Activated CD4-positive, alpha-beta memory T cell treated with anti-CD3 and anti-CD28 coated beads for 36 hours (primary cell): ENCODE measurements around the gene THAP9. TPM values are rescaled to one million over a fixed set of nuclear protein-coding genes. Genes with fewer than 3 reads are reported as not detected.

Experiments used
- CTCF ChIA-PET: fragments of 350-600 bp; sonication (Branson Sonifier 250); formaldehyde crosslinking; loops from one replicate; lab custom pipeline; 2021; ENCODE audit warnings: antibody characterized with exemption, inconsistent platforms; lab: Charles Lee
- POLR2A ChIA-PET: fragments of 350-600 bp; sonication (Branson Sonifier 250); formaldehyde crosslinking; loops from one replicate; lab custom pipeline; 2021; ENCODE audit warnings: antibody characterized with exemption; lab: Charles Lee
- DNase-seq: peaks from one replicate; pipeline ENCODE4 v3.0.0-alpha.2; 2020
- H3K27ac Mint-ChIP-seq: one replicate; pipeline ENCODE4 v1.8.0; 2021; ENCODE audit warnings: mixed read lengths
- H3K27me3 Mint-ChIP-seq: one replicate; pipeline ENCODE4 v1.8.0; 2021; ENCODE audit warnings: mixed read lengths
- H3K36me3 Mint-ChIP-seq: one replicate; pipeline ENCODE4 v1.8.0; 2021; ENCODE audit warnings: mixed read lengths
- H3K4me1 Mint-ChIP-seq: one replicate; pipeline ENCODE4 v1.8.0; 2021; ENCODE audit warnings: low read depth, mixed read lengths
- H3K4me3 Mint-ChIP-seq: one replicate; pipeline ENCODE4 v1.8.0; 2021; ENCODE audit warnings: mild to moderate bottlenecking, mixed read lengths
- H3K9me3 Mint-ChIP-seq: one replicate; pipeline ENCODE4 v1.8.0; 2021; ENCODE audit warnings: mixed read lengths
- intact Hi-C: fragments of 100-400 bp; cut with micrococcal nuclease; formaldehyde crosslinking; loops from one replicate; pipeline ENCODE4 v1.15.1; 2023
- total RNA-seq, 2 experiments: library from RNA; stranded (reverse); gene quantifications; one replicate each; pipeline ENCODE4 v1.2.3, GENCODE V29; 2021

Gene THAP9
- total RNA-seq, 2 experiments from 2014 or later: 2.3 to 2.4 TPM

DNA sequence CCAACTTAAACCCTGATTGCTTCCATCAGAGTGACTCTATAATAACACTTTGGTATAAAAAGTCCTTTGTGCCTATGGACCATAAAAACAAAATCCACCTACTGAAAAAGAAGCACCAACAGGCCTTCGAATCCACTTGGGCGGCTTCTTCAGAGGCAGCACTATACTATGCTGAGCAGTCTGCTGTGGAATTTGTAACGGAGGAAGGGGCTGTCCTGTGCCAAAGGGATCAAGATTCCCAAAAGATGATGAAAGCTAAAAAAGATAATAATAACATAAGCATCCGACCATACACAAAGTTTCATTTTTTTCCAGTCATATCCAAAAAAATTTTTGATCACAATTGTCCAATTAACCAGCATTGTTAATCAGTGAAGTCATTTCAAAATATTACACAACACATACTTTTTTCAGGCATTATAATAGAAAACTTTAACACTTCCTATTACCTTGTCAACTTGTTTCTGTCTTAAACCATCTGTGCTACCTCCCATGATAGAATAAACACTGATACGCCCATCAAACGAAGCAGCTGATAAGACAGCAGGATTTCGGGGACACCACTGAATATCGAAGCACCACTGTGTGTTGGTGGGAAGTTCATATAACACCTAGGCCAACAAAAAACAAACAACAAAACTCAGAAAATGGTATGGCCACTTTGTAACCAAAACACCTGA is 33.7 kb upstream of the THAP9 start:
- ChIA-PET POLR2A (no interaction called here), CTCF (interaction anchor here (0.6 kb wide), 1 partner anchor 400 kb away, joined by 3 read pairs; no protein-coding TSS in a partner anchor)
- Mint-ChIP-seq H3K36me3 (peaks cover 49% of the 10 kb centered on the region), H3K27me3 (no peaks in the 10 kb centered on the region), H3K4me3 (no peak overlapping the region), H3K27ac (peak overlapping the region; percentile 54), H3K4me1 (peaks cover 25% of the 10 kb centered on the region), H3K9me3 (no peaks in the 10 kb centered on the region)
- no peak for DNase-seq
- intact Hi-C loops: loop anchor here (10.0 kb wide), 1 partner anchor 492 kb away; the partner anchor contains the start of gene HNRNPD

DNA sequence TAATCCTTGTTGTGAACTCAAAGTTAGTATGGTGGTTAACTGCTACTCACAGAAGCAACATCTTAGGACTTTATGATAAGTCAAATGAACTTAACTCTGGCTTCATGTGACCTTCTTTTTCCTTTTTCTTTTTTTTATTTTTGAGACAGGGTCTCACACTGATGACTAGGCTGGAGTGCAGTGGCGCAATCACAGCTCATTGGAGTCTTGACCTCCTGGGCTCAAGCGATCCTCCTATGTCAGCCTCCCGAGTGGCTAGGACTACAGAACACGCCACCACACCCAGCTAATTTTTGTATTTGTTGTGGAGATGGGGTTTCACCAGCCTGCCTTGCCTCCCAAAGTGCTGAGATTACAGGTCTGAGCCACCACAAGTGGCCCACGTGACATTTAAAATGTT is 32.0 kb upstream of the THAP9 start:
- DNase-seq: no peak
- H3K27ac Mint-ChIP-seq: no peak overlapping the region
- ChIA-PET CTCF (no interaction called here), POLR2A (no interaction called here)
- H3K36me3 Mint-ChIP-seq: peaks cover 43% of the 10 kb centered on the region
- peaks cover 25% of the 10 kb centered on the region for H3K4me1 Mint-ChIP-seq
- H3K27me3 Mint-ChIP-seq: no peaks in the 10 kb centered on the region
- H3K9me3 Mint-ChIP-seq: no peaks in the 10 kb centered on the region
- intact Hi-C loops: loop anchor here (10.0 kb wide), 1 partner anchor 494 kb away; the partner anchor contains the start of gene HNRNPD
- H3K4me3 Mint-ChIP-seq: no peak overlapping the region

DNA sequence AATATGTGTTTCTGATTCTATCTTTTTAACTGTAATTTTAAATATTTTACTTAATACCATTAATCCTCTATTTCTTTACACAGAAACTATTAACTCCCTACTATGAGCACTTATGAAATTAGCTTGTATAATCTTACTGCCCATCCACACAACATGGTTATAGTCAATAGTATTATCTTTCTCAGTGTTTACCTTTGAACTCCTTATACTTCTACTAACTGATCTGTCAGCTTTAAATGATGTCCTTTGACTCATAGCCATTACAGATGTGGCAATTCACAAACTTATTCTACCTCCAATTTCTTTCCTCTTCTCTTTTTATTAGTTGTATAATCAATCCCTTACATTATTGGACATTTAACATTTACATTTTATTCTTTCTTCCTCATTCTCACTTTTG is 15.1 kb upstream of the THAP9 start:
- Mint-ChIP-seq H3K36me3 (peaks cover 6% of the 10 kb centered on the region), H3K27me3 (no peaks in the 10 kb centered on the region), H3K4me3 (no peak overlapping the region), H3K9me3 (no peaks in the 10 kb centered on the region), H3K4me1 (peaks cover 39% of the 10 kb centered on the region), H3K27ac (no peak overlapping the region)
- intact Hi-C loops: no loop called here
- CTCF ChIA-PET: interaction anchor here (0.8 to 1.5 kb wide), 2 partner anchors 14 to 382 kb away, joined by 4 to 5 read pairs; no protein-coding TSS in a partner anchor
- POLR2A ChIA-PET: interaction anchor here (0.7 to 1.0 kb wide), 2 partner anchors 73 to 388 kb away, joined by 3 read pairs; no protein-coding TSS in a partner anchor
- no peak for DNase-seq

DNA sequence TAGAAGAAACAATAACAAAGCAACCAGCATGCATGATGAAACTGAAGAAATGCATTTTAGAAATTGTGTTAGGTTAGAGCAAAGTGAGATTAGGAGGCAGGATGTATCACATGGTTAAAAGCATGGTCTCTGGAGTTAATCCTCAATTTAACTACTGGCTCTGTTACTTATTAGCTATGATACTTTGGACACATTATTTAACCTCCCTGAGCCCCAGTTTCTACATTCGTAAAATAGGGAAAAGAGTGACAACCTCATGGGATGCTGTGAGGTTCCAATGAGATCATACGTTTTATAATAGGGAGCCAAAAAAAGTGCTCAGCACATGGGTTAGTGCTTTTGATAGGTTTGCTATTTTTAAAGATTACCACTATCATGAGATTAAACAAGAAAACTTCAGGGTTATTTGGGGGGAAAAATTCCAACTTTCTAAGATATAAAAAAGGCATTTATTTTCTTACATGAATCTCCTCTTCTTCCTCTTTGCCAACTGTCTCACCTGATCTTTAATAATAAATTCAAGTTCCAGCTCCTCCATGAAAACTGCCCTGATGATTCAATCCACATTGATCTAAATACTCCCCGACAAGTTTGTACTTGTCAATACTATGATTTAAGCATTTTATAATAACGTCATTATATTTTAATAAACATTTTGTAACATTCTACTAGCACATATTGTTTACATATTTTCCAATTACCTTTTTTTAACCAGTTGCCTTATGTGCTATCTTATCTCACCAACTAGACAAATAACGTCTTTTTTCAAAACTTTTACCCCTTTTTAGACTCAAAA is 14.2 kb upstream of the THAP9 start:
- ChIA-PET CTCF (interaction anchor here (0.6 to 1.5 kb wide), 4 partner anchors 10 to 34 kb away, joined by 3 to 5 read pairs (median 4); no protein-coding TSS in a partner anchor), POLR2A (no interaction called here)
- peaks cover 39% of the 10 kb centered on the region for H3K4me1 Mint-ChIP-seq
- H3K27ac Mint-ChIP-seq: no peak overlapping the region
- no peaks in the 10 kb centered on the region for H3K9me3 Mint-ChIP-seq
- H3K27me3 Mint-ChIP-seq: no peaks in the 10 kb centered on the region
- no peak overlapping the region for H3K4me3 Mint-ChIP-seq
- DNase-seq: no peak
- peaks cover 9% of the 10 kb centered on the region for H3K36me3 Mint-ChIP-seq
- intact Hi-C loops: no loop called here

DNA sequence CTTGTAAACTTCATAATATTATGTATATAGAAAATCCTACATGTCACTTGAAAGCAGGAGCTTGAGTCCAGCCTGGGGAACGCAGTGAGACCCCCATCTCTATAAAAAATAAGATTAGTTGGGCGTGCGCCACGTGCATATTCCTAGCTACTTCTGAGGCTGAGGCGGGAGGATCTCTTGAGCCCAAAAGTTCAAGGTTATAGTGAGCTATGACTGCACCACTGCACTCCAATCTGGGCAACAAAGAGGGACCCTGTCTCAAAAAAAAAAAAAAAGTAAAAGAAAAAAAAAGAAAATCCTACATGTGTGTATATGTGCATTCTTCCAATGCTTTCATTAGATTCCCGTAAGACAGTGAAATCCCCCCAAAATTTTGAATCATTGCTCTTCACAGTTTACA is 11.2 kb upstream of the THAP9 start:
- ChIA-PET POLR2A (interaction anchor here (0.6 to 2.3 kb wide), 2 partner anchors 11 to 394 kb away, joined by 4 to 8 read pairs; partner anchors contain the start of gene THAP9), CTCF (interaction anchor here (0.7 to 1.9 kb wide), 5 partner anchors 10 to 532 kb away, joined by 3 to 6 read pairs (median 5); partner anchors contain the start of gene COPS4)
- DNase-seq: no peak
- Mint-ChIP-seq H3K27ac (no peak overlapping the region), H3K4me3 (peak overlapping the region; percentile 95), H3K36me3 (peaks cover 11% of the 10 kb centered on the region), H3K4me1 (peaks cover 47% of the 10 kb centered on the region), H3K9me3 (no peaks in the 10 kb centered on the region), H3K27me3 (no peaks in the 10 kb centered on the region)
- intact Hi-C loops: no loop called here

DNA sequence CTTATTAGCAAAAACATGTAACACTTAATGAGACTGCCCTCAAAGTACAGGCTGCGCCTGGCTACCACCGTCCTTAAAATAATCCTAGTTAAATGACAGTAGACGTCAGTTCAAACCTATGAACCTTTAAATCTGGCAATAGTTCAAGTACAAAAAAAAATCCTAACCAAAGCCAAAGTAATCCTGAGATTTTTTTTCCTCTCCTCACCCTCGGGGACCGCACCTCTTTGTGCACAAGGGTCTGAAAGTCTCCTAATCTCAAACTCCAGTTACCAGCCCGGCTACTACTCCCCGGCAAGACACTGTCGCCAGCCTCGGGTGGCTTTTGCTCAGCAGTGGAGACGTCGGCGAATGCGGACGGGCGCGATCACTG is 10.0 kb upstream of the THAP9 start:
- H3K9me3 Mint-ChIP-seq: no peaks in the 10 kb centered on the region
- CTCF ChIA-PET: interaction anchor here (1.0 kb wide), 1 partner anchor 38 kb away, joined by 4 read pairs; no protein-coding TSS in a partner anchor
- H3K27ac Mint-ChIP-seq: peak overlapping the region; percentile 95
- H3K4me3 Mint-ChIP-seq: peak overlapping the region; percentile 95
- POLR2A ChIA-PET: interaction anchor here (0.7 to 2.3 kb wide), 3 partner anchors 10 to 123 kb away, joined by 3 to 8 read pairs (median 3); partner anchors contain the start of gene THAP9
- no peaks in the 10 kb centered on the region for H3K27me3 Mint-ChIP-seq
- H3K36me3 Mint-ChIP-seq: peaks cover 18% of the 10 kb centered on the region
- H3K4me1 Mint-ChIP-seq: peaks cover 41% of the 10 kb centered on the region
- DNase-seq: no peak
- intact Hi-C loops: loop anchor here (2.0 kb wide), 1 partner anchor 14 kb away; no protein-coding TSS in a partner anchor

DNA sequence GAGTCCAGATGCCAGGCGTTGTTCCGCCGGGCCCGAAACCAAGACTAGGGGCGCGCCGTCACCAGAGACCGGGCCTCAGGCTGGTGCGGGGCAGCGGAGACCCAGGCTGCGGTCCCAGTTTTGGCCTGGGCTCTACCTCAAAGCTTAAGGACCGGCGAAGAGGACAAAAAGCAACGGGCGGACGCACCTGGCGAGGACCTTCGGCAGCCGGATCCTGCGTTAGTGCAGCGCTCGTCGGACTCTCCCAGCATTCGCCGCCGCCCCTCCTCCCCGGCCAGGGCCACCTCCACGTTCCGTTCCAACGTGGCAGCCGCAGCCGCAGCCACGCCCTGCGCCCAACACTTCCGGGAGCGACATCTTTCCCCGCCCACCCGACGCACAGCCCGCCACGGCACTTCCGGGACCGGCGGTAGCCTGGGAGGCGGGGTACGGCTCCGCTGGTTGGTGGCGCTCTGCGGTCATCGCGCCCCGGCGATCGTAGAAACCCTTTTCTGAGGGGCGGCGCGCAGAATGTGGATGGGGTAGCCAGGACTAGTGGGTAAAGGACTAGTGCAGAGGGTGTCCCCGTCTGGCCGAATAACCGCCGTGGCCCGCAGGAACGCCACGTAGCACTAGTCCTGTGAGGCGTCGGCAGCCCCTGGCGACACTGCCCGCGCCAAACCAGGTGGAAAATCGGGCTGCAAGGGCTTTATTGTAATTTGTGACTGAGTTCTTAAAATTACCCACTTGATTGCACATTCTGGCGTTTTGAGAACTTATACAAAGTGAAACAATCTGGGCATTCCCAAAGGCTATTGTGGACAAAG is 9.4 kb upstream of the THAP9 start, which contains the start of gene SEC31A:
TSS of gene SEC31A (minus strand) at position 253 of the 806 bp plus-strand sequence. CDS start 9,217 bp downstream, outside the sequence.
- ChIA-PET POLR2A (interaction anchor here (0.7 to 2.3 kb wide), 3 partner anchors 9 to 122 kb away, joined by 3 to 8 read pairs (median 5); partner anchors contain the start of gene THAP9), CTCF (interaction anchor here (0.5 to 1.1 kb wide), 4 partner anchors 9 to 40 kb away, joined by 3 to 4 read pairs (median 4); partner anchors contain the start of gene THAP9)
- DNase-seq: peak; percentile 98
- Mint-ChIP-seq H3K4me3 (peak within 1 kb of the TSS; percentile 95), H3K27ac (peak within 1 kb of the TSS; percentile 95), H3K4me1 (peaks cover 35% of the 10 kb centered on the region), H3K36me3 (peaks cover 22% of the 10 kb centered on the region), H3K9me3 (no peaks in the 10 kb centered on the region), H3K27me3 (no peaks in the 10 kb centered on the region)
- intact Hi-C loops: loop anchor here (1.0 to 2.0 kb wide), 6 partner anchors 9 to 462 kb away; partner anchors contain the start of gene THAP9

DNA sequence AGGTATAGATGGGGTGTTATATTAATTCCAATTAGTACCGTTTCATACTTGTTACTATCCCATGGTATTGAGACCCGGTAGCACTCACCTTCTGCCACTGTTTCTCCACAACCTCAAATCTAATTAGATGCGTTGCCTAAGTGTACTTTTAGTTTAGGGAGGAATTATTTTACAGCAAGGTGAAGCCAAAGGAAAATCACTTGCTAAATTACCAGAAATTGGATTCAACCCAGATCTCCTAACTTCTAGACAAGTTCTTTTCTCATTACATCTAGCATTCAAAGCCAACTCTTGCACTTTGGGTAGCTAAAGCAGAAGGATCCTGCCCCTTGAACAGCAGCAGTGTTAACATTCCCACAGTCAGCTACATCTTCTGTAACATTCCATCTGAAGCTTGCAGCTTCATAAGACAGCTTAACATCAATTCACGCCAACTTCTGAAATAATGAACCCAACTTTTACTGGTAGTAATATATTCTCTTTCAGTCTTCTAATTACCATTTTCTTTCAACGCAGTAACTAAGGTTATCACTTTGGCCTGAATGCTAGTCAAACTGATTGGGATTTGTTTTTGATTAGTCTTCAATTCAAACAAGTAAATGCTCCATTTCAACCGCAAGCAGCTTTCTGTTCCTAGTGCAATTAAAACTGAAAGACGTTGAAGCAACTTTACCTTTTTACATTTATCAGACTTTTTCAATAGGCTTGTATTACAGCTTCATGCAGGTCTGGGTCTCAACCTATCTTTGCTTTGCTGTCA is 8.6 kb upstream of the THAP9 start:
- peaks cover 32% of the 10 kb centered on the region for H3K4me1 Mint-ChIP-seq
- peak overlapping the region; percentile 95 for H3K4me3 Mint-ChIP-seq
- peak overlapping the region; percentile 95 for H3K27ac Mint-ChIP-seq
- intact Hi-C loops: loop anchor here (1.0 to 2.0 kb wide), 6 partner anchors 8 to 463 kb away; partner anchors contain the start of gene THAP9
- H3K36me3 Mint-ChIP-seq: peaks cover 26% of the 10 kb centered on the region
- DNase-seq: no peak
- ChIA-PET POLR2A (interaction anchor here (1.3 to 1.4 kb wide), 2 partner anchors 8 to 13 kb away, joined by 4 to 5 read pairs; partner anchors contain the start of gene THAP9), CTCF (interaction anchor here (0.5 to 1.1 kb wide), 3 partner anchors 8 to 40 kb away, joined by 3 to 4 read pairs (median 4); partner anchors contain the start of gene THAP9)
- H3K27me3 Mint-ChIP-seq: no peaks in the 10 kb centered on the region
- H3K9me3 Mint-ChIP-seq: no peaks in the 10 kb centered on the region

DNA sequence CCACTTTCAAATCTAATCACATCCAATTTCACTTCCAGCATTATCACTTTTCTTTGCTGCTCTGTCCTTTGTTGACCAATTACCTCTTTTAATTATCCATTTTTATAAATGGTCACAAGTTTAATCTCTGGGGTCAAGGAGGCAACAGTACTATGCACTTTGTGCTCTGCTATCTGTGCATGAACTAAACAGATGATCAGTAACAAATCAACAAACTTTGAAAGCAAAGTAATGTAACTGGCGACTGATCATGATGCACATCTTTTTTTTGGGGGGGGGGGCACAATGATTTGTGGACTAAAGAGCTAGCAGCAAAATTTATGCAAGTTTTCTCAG is 8.1 kb upstream of the THAP9 start:
- CTCF ChIA-PET: interaction anchor here (0.9 to 1.1 kb wide), 3 partner anchors 8 to 40 kb away, joined by 3 to 4 read pairs (median 4); partner anchors contain the start of gene THAP9
- POLR2A ChIA-PET: interaction anchor here (1.3 to 1.4 kb wide), 2 partner anchors 8 to 12 kb away, joined by 4 to 5 read pairs; partner anchors contain the start of gene THAP9
- H3K9me3 Mint-ChIP-seq: no peaks in the 10 kb centered on the region
- DNase-seq: no peak
- H3K27ac Mint-ChIP-seq: peak overlapping the region; percentile 95
- H3K4me3 Mint-ChIP-seq: peak overlapping the region; percentile 6
- intact Hi-C loops: no loop called here
- no peaks in the 10 kb centered on the region for H3K27me3 Mint-ChIP-seq
- peaks cover 28% of the 10 kb centered on the region for H3K36me3 Mint-ChIP-seq
- H3K4me1 Mint-ChIP-seq: peaks cover 32% of the 10 kb centered on the region

DNA sequence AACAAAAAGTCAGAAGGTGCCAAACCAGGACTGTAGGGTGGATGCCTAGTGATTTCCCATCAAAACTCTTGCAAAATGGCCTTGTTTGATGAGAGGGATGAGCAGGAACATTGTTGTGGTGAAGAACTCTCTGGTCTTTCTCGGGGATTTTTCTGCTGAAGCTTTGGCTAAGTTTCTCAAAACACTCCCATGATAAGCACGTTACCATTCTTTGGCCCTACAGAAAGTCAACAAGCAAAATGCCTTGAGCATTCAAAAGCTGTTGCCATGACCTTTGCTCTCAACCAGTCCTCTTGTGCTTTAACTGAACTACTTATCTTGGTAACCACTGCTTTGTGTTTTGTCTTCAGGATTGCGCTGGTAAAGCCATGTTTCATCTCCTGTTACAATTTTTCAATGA is 6.6 kb upstream of the THAP9 start:
- ChIA-PET POLR2A (no interaction called here), CTCF (no interaction called here)
- Mint-ChIP-seq H3K36me3 (peaks cover 38% of the 10 kb centered on the region), H3K27me3 (no peaks in the 10 kb centered on the region), H3K4me1 (peaks cover 38% of the 10 kb centered on the region), H3K4me3 (no peak overlapping the region), H3K9me3 (no peaks in the 10 kb centered on the region), H3K27ac (no peak overlapping the region)
- DNase-seq: no peak
- intact Hi-C loops: no loop called here
